Kidney tubule cell (primary cell): ENCODE results near the gene PIK3CD.
"Not testable (repeated sequence)": the region's sequence is repeated elsewhere in the genome, so short reads cannot be mapped to it uniquely, and the experiment has no call there.

Experiments
- DNase-seq: peaks from one replicate; pipeline ENCODE4 v3.0.0-alpha.2; 2018; ENCODE audit warnings: low spot score

PIK3CD gene

DNA sequence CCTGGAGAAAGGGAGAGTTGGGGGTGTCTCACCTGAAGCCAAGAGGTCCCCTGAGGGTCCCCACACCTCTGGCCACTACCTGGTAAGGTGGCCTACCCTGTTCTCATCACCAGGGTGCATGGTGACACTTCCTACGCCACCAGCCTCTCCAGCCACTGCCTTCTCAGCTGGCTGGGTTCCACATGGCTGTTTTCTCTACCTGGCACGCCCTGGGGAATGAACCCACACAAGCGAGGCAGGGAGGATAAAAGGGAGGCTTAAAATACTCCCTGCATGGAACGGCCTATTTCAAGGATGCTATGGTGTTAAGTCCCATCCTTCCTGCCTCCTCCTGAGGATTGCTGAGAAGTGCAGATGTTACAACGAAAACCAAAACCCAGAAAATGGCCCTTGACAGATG is 84.7 kb downstream of the PIK3CD start:
- no peak for DNase-seq

DNA sequence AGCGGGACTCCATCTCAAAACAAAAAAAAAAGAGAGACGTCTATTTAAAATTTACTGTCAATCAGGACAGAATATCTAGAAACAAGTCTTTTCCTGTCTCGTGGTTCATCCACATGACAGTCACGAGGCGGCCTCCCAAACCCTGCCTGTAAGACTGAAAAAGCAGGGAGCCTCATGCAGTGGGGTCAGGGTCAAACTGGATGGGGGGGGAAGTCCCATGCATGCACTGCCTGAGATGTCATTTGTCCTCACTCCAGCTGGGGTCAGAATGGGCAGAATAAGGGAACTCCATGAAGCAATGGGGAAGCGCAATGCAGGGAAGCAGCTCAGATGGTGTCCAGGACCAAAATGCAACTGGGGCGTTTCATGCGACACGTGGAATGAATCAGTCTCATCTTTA is 85.5 kb downstream of the PIK3CD start:
- DNase-seq = no peak

- DNase-seq = no peak
Measured at GRCh38 chr1:9737671-9738070, 86.1 kb downstream of the PIK3CD start.

- DNase-seq = no peak
Measured at GRCh38 chr1:9744106-9744799, 92.7 kb downstream of the PIK3CD start.

DNA sequence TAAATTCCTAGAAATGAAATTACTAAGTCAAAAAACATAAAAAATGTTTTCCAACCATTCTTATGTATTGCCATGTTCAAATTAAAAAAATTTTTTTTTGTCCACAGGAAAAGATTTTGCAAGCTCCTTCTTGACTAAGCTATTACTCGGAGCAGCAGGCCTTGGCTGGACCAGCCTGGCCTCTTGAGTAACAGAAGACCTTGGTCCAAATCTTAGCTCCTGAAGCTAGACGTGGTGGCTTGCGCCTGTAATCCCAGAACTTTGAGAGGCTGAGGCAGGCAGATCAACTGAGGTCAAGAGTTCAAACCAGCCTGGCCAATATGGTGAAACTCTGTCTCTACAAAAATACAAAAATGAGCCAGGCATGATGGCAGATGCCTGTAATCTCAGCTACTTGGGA is 94.7 kb downstream of the PIK3CD start:
- no peak for DNase-seq

DNA sequence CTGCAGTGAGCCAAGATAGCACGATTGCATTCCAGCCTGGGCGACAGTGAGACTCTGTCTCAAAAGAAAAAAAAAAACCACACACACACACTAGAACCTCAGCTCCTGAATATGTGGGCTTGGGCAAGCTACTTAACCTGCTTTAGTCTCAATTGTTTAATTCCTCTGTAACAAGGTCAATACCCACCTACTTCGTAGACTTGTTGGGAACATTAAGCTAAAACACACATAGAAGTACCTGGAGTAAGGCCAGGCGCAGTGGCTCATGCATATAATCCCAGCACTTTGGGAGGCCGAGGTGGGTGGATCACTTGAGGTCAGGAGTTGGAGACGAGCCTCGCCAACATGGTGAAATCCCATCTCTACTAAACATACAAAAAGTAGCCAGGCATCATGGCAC is 95.1 kb downstream of the PIK3CD start:
- no peak for DNase-seq

GRCh38 chr1:9748391-9748790 is 96.9 kb downstream of the PIK3CD start:
- not testable (repeated sequence) for DNase-seq

GRCh38 chr1:9749361-9749760 is 97.8 kb downstream of the PIK3CD start:
- DNase-seq = no peak

DNA sequence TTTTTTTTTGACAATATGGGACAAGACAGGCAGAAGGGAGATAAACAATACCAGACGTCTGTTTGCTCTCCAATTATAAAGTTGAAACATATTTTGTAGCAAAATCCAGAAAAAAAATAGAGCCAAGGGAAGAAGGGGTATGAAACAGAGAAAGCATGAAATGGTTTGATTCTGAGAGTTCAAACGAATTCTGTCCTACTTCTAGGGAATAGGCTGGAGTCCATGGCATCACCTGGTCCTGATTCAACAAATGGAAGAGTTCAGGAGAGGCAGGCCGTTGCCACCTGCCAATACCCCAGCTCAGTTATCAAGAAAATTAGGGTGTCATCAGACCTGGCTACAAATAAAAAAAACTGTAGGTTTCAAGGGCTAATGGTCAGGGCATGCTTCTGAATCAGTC is 100.4 kb downstream of the PIK3CD start:
- no peak for DNase-seq

DNA sequence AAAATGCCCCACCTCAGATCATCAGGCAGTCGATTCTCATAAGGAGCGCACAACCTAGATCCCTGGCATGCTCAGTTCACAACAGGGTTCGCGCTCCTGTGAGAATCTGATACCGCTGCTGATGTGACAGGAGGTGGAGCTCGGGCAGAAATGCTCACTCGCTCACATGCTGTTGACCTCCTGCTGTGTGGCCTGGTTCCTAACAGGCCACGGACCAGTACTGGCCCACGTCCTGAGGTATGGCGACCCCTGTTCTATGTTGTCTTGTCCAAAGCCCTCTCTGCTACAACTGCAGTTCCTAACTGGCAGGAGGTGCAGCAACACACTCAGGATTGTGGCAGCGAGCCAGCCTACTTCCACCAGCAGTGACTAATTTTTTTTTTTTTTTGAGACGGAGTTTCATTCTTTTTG is 101.6 kb downstream of the PIK3CD start:
- DNase-seq = peak; percentile 67

- peak; percentile 18 for DNase-seq
Measured at GRCh38 chr1:9755441-9755995, 104.0 kb downstream of the PIK3CD start.

- no peak for DNase-seq
Measured at GRCh38 chr1:9758559-9759121, 107.1 kb downstream of the PIK3CD start.

- DNase-seq = no peak
Measured at GRCh38 chr1:9759939-9760338, 108.4 kb downstream of the PIK3CD start.

DNA sequence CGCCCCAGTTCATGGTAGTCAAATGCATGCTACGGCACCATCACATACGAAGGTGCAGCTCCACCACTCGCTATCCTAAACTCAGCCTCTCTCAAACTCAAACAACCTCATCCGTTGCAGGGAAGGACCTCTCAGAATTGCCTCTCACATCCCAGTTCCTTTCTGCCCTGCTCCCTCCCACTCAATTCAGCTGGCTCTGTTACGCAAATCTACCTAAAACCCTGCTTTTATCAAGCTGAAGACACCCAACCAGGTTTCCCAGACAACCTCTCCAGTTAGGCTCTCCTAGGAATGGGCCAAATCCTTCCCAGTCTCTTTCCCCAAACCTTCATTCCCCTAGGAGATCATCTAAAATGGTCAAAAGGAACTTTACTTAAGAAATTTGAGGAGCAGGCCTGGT is 109.3 kb downstream of the PIK3CD start:
- no peak for DNase-seq

DNA sequence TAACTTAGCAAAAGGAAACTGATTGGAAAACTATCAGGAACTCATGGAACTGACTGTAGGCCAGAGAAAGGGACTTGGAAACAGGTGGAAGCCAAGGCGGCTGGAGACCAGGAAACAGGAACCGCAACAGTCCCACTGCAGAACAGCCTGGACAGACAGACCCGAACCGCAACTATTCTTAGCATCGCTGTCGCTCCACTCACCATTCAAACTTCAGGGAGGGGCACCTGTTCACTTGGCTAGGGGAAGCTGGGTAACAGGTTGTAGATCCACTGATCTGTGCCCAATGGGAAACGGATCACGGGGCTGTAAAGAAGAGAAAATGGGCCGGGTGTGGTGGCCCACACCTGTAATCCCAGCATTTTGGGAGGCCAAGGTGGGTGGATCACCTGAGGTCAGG is 110.3 kb downstream of the PIK3CD start:
- DNase-seq = no peak

DNA sequence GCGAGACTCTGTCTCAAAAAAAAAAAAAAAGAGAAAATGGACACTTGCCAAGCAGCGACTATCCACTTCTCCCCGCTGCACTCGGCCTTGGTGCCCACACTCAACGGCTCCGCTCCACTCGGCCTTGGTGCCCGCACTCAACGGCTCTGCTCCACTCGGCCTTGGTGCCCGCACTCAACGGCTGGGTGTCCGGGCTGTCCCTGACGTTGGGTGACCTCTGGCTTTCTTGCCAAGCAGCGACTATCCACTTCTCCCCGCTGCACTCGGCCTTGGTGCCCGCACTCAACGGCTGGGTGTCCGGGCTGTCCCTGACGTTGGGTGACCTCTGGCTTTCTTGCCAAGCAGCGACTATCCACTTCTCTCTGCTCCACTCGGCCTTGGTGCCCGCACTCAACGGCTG is 110.9 kb downstream of the PIK3CD start:
- DNase-seq = not testable (repeated sequence)

- DNase-seq = no peak
Measured at GRCh38 chr1:9763914-9764313, 112.4 kb downstream of the PIK3CD start.

- no peak for DNase-seq
Measured at GRCh38 chr1:9764550-9764949, 113.0 kb downstream of the PIK3CD start.

GRCh38 chr1:9766759-9767442 is 115.4 kb downstream of the PIK3CD start:
- peak; percentile 100 for DNase-seq

GRCh38 chr1:9767964-9768668 is 116.6 kb downstream of the PIK3CD start:
- DNase-seq = no peak

DNA sequence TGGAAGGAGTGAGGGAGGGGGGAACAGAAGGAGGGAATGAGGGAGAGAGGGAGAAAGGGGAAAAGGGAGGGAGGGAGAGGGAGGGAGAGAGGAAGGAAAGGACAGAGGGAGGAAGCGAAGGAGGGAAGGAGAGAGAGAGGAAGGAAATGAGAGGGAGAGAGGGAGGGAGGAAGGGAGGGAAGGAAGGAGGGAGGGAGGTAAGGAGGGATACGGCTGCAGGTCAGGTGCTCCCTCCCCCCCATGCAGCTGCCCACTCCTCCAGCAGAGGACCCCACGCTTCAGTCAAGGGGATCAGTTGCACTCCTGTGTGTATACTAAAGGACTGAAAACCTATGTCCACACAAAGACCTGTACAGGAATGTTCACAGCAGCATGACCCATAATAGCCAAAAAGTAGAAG is 117.5 kb downstream of the PIK3CD start:
- no peak for DNase-seq

DNA sequence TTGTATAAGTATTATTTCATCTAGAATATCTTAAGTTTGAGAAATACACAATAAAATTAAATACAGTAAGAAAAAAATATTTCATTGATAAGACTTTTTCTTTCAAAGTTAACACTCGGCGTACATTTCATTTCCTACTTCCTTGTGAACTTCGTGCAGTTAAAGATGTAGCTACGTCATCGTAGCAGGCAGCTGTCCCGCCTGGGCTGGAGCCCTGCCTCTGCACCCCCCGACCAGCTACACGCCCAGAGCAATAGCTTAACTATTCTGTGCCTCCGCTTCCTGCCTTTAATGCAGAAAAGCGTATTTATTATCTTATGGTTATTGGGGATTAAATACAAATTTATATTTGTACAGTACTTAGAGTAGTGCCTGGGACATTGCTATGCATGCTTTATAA is 118.8 kb downstream of the PIK3CD start:
- DNase-seq = no peak
